CD4-positive, CD25-positive, alpha-beta regulatory T cell (primary cell): ENCODE measurements around the gene PCDHGA2. TPM values are rescaled to one million over a fixed set of nuclear protein-coding genes. Genes with fewer than 3 reads are reported as not detected.
"Not testable (repeated sequence)": the region's sequence is repeated elsewhere in the genome, so short reads cannot be mapped to it uniquely, and the experiment has no call there.

Source experiments
- ATAC-seq, 2 donors: fragments of 150-1000 bp; cut with Tn5 transposase; one replicate each; pipeline ENCODE4 v1.10.0; 2021; ENCODE audit warnings: low read depth in 2 of 2, moderate number of reproducible peaks in 2 of 2, moderate library complexity in 1 of 2
- DNase-seq, 3 donors: peaks; one replicate each; pipeline versions ENCODE4 v3.0.0 to v3.0.0-alpha.2; 2012 to 2022; ENCODE audit warnings: mixed read lengths in 1 of 3
- H3K27ac ChIP-seq: one replicate; pipeline ENCODE4 v1.7.0; 2013; ENCODE audit warnings: mild to moderate bottlenecking, low read length; ENCODE audit not compliant: insufficient read depth, poor library complexity, severe bottlenecking
- H3K27me3 ChIP-seq: one replicate; pipeline ENCODE4 v1.7.0; 2013; ENCODE audit warnings: low read length; ENCODE audit not compliant: control insufficient read depth, insufficient read depth
- H3K36me3 ChIP-seq: one replicate; pipeline ENCODE4 v1.7.0; 2013; ENCODE audit warnings: mild to moderate bottlenecking, low read length, moderate library complexity; ENCODE audit not compliant: control insufficient read depth, insufficient read depth
- H3K4me1 ChIP-seq: 2 replicates; pipeline ENCODE4 v1.7.0; 2013; ENCODE audit warnings: mild to moderate bottlenecking, low read length; ENCODE audit not compliant: insufficient read depth, control insufficient read depth, poor library complexity, severe bottlenecking
- H3K4me3 ChIP-seq: one replicate; pipeline ENCODE4 v1.7.0; 2013; ENCODE audit warnings: low read depth, mild to moderate bottlenecking, low read length, moderate library complexity
- H3K9me3 ChIP-seq, 2 experiments: 1 replicate in 1 of 2; 2 replicates in 1 of 2; pipeline ENCODE4 v1.7.0; 2013; ENCODE audit warnings: low read length in 2 of 2, mild to moderate bottlenecking in 1 of 2, moderate library complexity in 1 of 2; ENCODE audit not compliant: control insufficient read depth in 2 of 2
- H3K27ac Mint-ChIP-seq, 3 donors: one replicate each; pipeline ENCODE4 v1.8.0; 2020 to 2022; ENCODE audit warnings: mild to moderate bottlenecking in 3 of 3, mixed read lengths in 3 of 3, moderate library complexity in 2 of 3
- H3K27me3 Mint-ChIP-seq: one replicate; pipeline ENCODE4 v1.8.0; 2022; ENCODE audit warnings: mild to moderate bottlenecking, mixed read lengths
- H3K36me3 Mint-ChIP-seq: one replicate; pipeline ENCODE4 v1.8.0; 2020; ENCODE audit warnings: mixed read lengths
- H3K4me1 Mint-ChIP-seq, 4 donors: one replicate each; pipeline ENCODE4 v1.8.0; 2020 to 2022; ENCODE audit warnings: mixed read lengths in 4 of 4, mild to moderate bottlenecking in 1 of 4
- H3K4me3 Mint-ChIP-seq, 4 donors: one replicate each; pipeline ENCODE4 v1.8.0; 2020 to 2022; ENCODE audit warnings: mild to moderate bottlenecking in 4 of 4, mixed read lengths in 4 of 4, moderate library complexity in 3 of 4
- H3K9me3 Mint-ChIP-seq, 7 donors: one replicate each; pipeline ENCODE4 v1.8.0; 2020 to 2022; ENCODE audit warnings: mixed read lengths in 7 of 7, mild to moderate bottlenecking in 3 of 7, moderate library complexity in 2 of 7
- polyA plus RNA-seq, 4 donors: library from polyadenylated mRNA; unstranded; fragments of 300-500 nt; fragmentation: Illumina TruSeq; gene quantifications; one replicate each; pipeline ENCODE4 v1.2.3, GENCODE V29; 2021
- total RNA-seq: library from RNA; stranded (reverse); gene quantifications from one replicate; pipeline ENCODE4 v1.2.3, GENCODE V29; 2022

PCDHGA2 gene
- total and polyA plus RNA-seq, 5 donors from 2014 or later = not detected

- ATAC-seq = peak in 1 of 2 donors; percentile 34
- Mint-ChIP-seq H3K9me3 (peaks cover 0 to 59% (median 18%) of the 10 kb centered on the region in 7 donors), H3K27me3 (peaks cover 65% of the 10 kb centered on the region), H3K27ac (peak within 1 kb of the TSS in 1 of 3 donors; percentile 49)
- not testable (repeated sequence) for H3K4me3 ChIP-seq, H3K36me3 Mint-ChIP-seq, DNase-seq, H3K4me1 ChIP-seq, H3K4me1 Mint-ChIP-seq, H3K4me3 Mint-ChIP-seq, H3K36me3 ChIP-seq, H3K27ac ChIP-seq
- H3K9me3 ChIP-seq = peaks cover 20 to 48% of the 10 kb centered on the region in 2 experiments
- H3K27me3 ChIP-seq = peaks cover 46% of the 10 kb centered on the region
Observed at GRCh38 chr5:141387557-141388311, 49.2 kb downstream of the PCDHGA2 start, which contains the start of gene PCDHGB4. TSS of gene PCDHGB4 (plus strand) at chr5:141387698. CDS start at chr5:141387885, 187 bp downstream.

GRCh38 chr5:141388661-141389060 lies 50.1 kb downstream of the PCDHGA2 start:
- H3K27me3 ChIP-seq = peaks cover 42% of the 10 kb centered on the region
- Mint-ChIP-seq H3K27me3 (peaks cover 61% of the 10 kb centered on the region), H3K36me3 (peaks cover 3% of the 10 kb centered on the region), H3K9me3 (peaks cover 0 to 60% (median 18%) of the 10 kb centered on the region in 7 donors), H3K4me1 (peaks cover 0 to 3% (median 0%) of the 10 kb centered on the region in 4 donors), H3K4me3 (no peak overlapping the region), H3K27ac (peak overlapping the region in 1 of 3 donors; percentile 49)
- DNase-seq (no peak), ATAC-seq (no peak)
- no peaks in the 10 kb centered on the region for H3K4me1 ChIP-seq
- no peak overlapping the region for H3K4me3 ChIP-seq
- H3K9me3 ChIP-seq = peaks cover 20 to 48% of the 10 kb centered on the region in 2 experiments
- H3K27ac ChIP-seq = no peak overlapping the region
- H3K36me3 ChIP-seq = no peaks in the 10 kb centered on the region

GRCh38 chr5:141389153-141390042 lies 50.8 kb downstream of the PCDHGA2 start:
- ATAC-seq = no peak
- Mint-ChIP-seq H3K36me3 (peaks cover 3% of the 10 kb centered on the region), H3K4me3 (peak overlapping the region in 1 of 4 donors; percentile 77), H3K9me3 (peaks cover 0 to 60% (median 18%) of the 10 kb centered on the region in 7 donors), H3K27me3 (peaks cover 58% of the 10 kb centered on the region), H3K4me1 (peaks cover 0 to 3% (median 0%) of the 10 kb centered on the region in 4 donors), H3K27ac (no peak overlapping the region)
- Histone ChIP-seq H3K27ac (no peak overlapping the region), H3K4me1 (no peaks in the 10 kb centered on the region), H3K4me3 (no peak overlapping the region), H3K9me3 (peaks cover 21 to 54% of the 10 kb centered on the region in 2 experiments), H3K36me3 (no peaks in the 10 kb centered on the region), H3K27me3 (peaks cover 41% of the 10 kb centered on the region)
- DNase-seq = no peak

- ATAC-seq (no peak), DNase-seq (no peak)
- Mint-ChIP-seq H3K27ac (no peak within 1 kb of the TSS), H3K4me3 (peak within 1 kb of the TSS in 1 of 4 donors; percentile 1), H3K4me1 (peaks cover 0 to 3% (median 0%) of the 10 kb centered on the region in 4 donors), H3K9me3 (peaks cover 0 to 57% (median 11%) of the 10 kb centered on the region in 7 donors), H3K36me3 (peaks cover 3% of the 10 kb centered on the region), H3K27me3 (peaks cover 46% of the 10 kb centered on the region)
- H3K27ac ChIP-seq = no peak within 1 kb of the TSS
- H3K9me3 ChIP-seq = peaks cover 24 to 37% of the 10 kb centered on the region in 2 experiments
- H3K27me3 ChIP-seq = peaks cover 26% of the 10 kb centered on the region
- no peaks in the 10 kb centered on the region for H3K4me1 ChIP-seq
- no peak within 1 kb of the TSS for H3K4me3 ChIP-seq
- no peaks in the 10 kb centered on the region for H3K36me3 ChIP-seq
Observed at GRCh38 chr5:141392429-141393198, 54.1 kb downstream of the PCDHGA2 start, which contains the start of gene PCDHGA8. TSS of gene PCDHGA8 (plus strand) at chr5:141392633. CDS start at chr5:141392814, 181 bp downstream.

Other genes with a start within 250 kb of the PCDHGA2 start
Only the 30 nearest of the 38 such genes appear.
- 0.07 TPM for gene PCDHB9, start 151.6 kb upstream of the PCDHGA2 start, total RNA-seq
- gene PCDHB9, start 151.6 kb upstream of the PCDHGA2 start, polyA plus RNA-seq = not detected
- not detected for gene PCDHB10, start 146.4 kb upstream of the PCDHGA2 start, total RNA-seq
- gene PCDHB10, start 146.4 kb upstream of the PCDHGA2 start, polyA plus RNA-seq = not detected
- not detected for gene PCDHB11, start 139.1 kb upstream of the PCDHGA2 start, total RNA-seq
- gene PCDHB11, start 139.1 kb upstream of the PCDHGA2 start, polyA plus RNA-seq = not detected
- gene PCDHB12, start 130.0 kb upstream of the PCDHGA2 start, total RNA-seq = not detected
- gene PCDHB12, start 130.0 kb upstream of the PCDHGA2 start, polyA plus RNA-seq = not detected
- not detected for gene PCDHB13, start 124.8 kb upstream of the PCDHGA2 start, total RNA-seq
- gene PCDHB13, start 124.8 kb upstream of the PCDHGA2 start, polyA plus RNA-seq = under 1 TPM in 1 of 4 donors, not detected in 3; 0.05 TPM
- gene PCDHB14, start 115.4 kb upstream of the PCDHGA2 start, total RNA-seq = not detected
- gene PCDHB14, start 115.4 kb upstream of the PCDHGA2 start, polyA plus RNA-seq = not detected
- gene PCDHB15, start 93.4 kb upstream of the PCDHGA2 start, total RNA-seq = not detected
- not detected for gene PCDHB15, start 93.4 kb upstream of the PCDHGA2 start, polyA plus RNA-seq
- 0.74 TPM for gene SLC25A2, start 34.7 kb upstream of the PCDHGA2 start, total RNA-seq
- gene SLC25A2, start 34.7 kb upstream of the PCDHGA2 start, polyA plus RNA-seq = under 1 TPM in 1 of 4 donors, not detected in 3; 0.12 TPM
- 76.6 TPM for gene TAF7, start 18.0 kb upstream of the PCDHGA2 start, total RNA-seq
- gene TAF7, start 18.0 kb upstream of the PCDHGA2 start, polyA plus RNA-seq = 100 to 1,000 TPM; 172 to 235 (median 200) TPM
- gene PCDHGA1, start 8.2 kb upstream of the PCDHGA2 start, total RNA-seq = 0.10 TPM
- gene PCDHGA1, start 8.2 kb upstream of the PCDHGA2 start, polyA plus RNA-seq = under 1 TPM in 1 of 4 donors, not detected in 3; 0.06 TPM
- gene PCDHGA3, start 5.1 kb downstream of the PCDHGA2 start, total RNA-seq = not detected
- not detected for gene PCDHGA3, start 5.1 kb downstream of the PCDHGA2 start, polyA plus RNA-seq
- gene PCDHGB1, start 11.3 kb downstream of the PCDHGA2 start, total RNA-seq = not detected
- gene PCDHGB1, start 11.3 kb downstream of the PCDHGA2 start, polyA plus RNA-seq = not detected
- gene PCDHGA4, start 16.3 kb downstream of the PCDHGA2 start, total RNA-seq = not detected
- gene PCDHGA4, start 16.3 kb downstream of the PCDHGA2 start, polyA plus RNA-seq = not detected
- 0.20 TPM for gene PCDHGB2, start 21.2 kb downstream of the PCDHGA2 start, total RNA-seq
- gene PCDHGB2, start 21.2 kb downstream of the PCDHGA2 start, polyA plus RNA-seq = under 1 TPM in 1 of 4 donors, not detected in 3; 0.54 TPM
- gene PCDHGA5, start 25.4 kb downstream of the PCDHGA2 start, total RNA-seq = not detected
- under 1 TPM in 1 of 4 donors, not detected in 3; 0.08 TPM for gene PCDHGA5, start 25.4 kb downstream of the PCDHGA2 start, polyA plus RNA-seq
- 0.20 TPM for gene PCDHGB3, start 31.5 kb downstream of the PCDHGA2 start, total RNA-seq
- gene PCDHGB3, start 31.5 kb downstream of the PCDHGA2 start, polyA plus RNA-seq = not detected
- gene PCDHGA6, start 35.1 kb downstream of the PCDHGA2 start, total RNA-seq = not detected
- not detected for gene PCDHGA6, start 35.1 kb downstream of the PCDHGA2 start, polyA plus RNA-seq
- gene PCDHGA7, start 44.0 kb downstream of the PCDHGA2 start, total RNA-seq = not detected
- gene PCDHGA7, start 44.0 kb downstream of the PCDHGA2 start, polyA plus RNA-seq = under 1 TPM in 1 of 4 donors, not detected in 3; 0.09 TPM
- not detected for gene PCDHGB4, start 48.9 kb downstream of the PCDHGA2 start, total RNA-seq
- gene PCDHGB4, start 48.9 kb downstream of the PCDHGA2 start, polyA plus RNA-seq = under 1 TPM in 1 of 4 donors, not detected in 3; 0.22 TPM
- not detected for gene PCDHGA8, start 53.9 kb downstream of the PCDHGA2 start, total RNA-seq
- gene PCDHGA8, start 53.9 kb downstream of the PCDHGA2 start, polyA plus RNA-seq = under 1 TPM in 1 of 4 donors, not detected in 3; 0.10 TPM
- gene PCDHGB5, start 59.2 kb downstream of the PCDHGA2 start, total RNA-seq = not detected
- under 1 TPM in 2 of 4 donors, not detected in 2; 0.17 to 0.27 TPM for gene PCDHGB5, start 59.2 kb downstream of the PCDHGA2 start, polyA plus RNA-seq
- gene PCDHGA9, start 64.0 kb downstream of the PCDHGA2 start, total RNA-seq = not detected
- gene PCDHGA9, start 64.0 kb downstream of the PCDHGA2 start, polyA plus RNA-seq = not detected
- not detected for gene PCDHGB6, start 69.3 kb downstream of the PCDHGA2 start, total RNA-seq
- gene PCDHGB6, start 69.3 kb downstream of the PCDHGA2 start, polyA plus RNA-seq = not detected
- gene PCDHGA10, start 74.2 kb downstream of the PCDHGA2 start, total RNA-seq = not detected
- gene PCDHGA10, start 74.2 kb downstream of the PCDHGA2 start, polyA plus RNA-seq = not detected
- not detected for gene PCDHGB7, start 78.9 kb downstream of the PCDHGA2 start, total RNA-seq
- gene PCDHGB7, start 78.9 kb downstream of the PCDHGA2 start, polyA plus RNA-seq = not detected
- gene PCDHGA11, start 82.3 kb downstream of the PCDHGA2 start, total RNA-seq = not detected
- not detected for gene PCDHGA11, start 82.3 kb downstream of the PCDHGA2 start, polyA plus RNA-seq
- gene PCDHGA12, start 91.7 kb downstream of the PCDHGA2 start, total RNA-seq = not detected
- gene PCDHGA12, start 91.7 kb downstream of the PCDHGA2 start, polyA plus RNA-seq = not detected
- 0.35 TPM for gene PCDHGC3, start 137.2 kb downstream of the PCDHGA2 start, total RNA-seq
- gene PCDHGC3, start 137.2 kb downstream of the PCDHGA2 start, polyA plus RNA-seq = under 1 TPM in 1 of 4 donors, not detected in 3; 0.09 TPM
- not detected for gene PCDHGC4, start 146.3 kb downstream of the PCDHGA2 start, total RNA-seq
- not detected for gene PCDHGC4, start 146.3 kb downstream of the PCDHGA2 start, polyA plus RNA-seq
- not detected for gene PCDHGC5, start 150.3 kb downstream of the PCDHGA2 start, total RNA-seq
- gene PCDHGC5, start 150.3 kb downstream of the PCDHGA2 start, polyA plus RNA-seq = not detected